NK-92 treated with Interleukin-12 subunit alpha and Interleukin-12 subunit beta, amount 100 ng/mL, for 24 hours (cell line): ENCODE data around the gene ETFA.

Source experiments
- DNase-seq: peaks from one replicate; lab custom pipeline; 2025; lab: John Stamatoyannopoulos, UW

The ETFA gene

GRCh38 chr15:76172782-76173181, 138.5 kb downstream of the ETFA start:
- DNase-seq, result no peak

- no peak for DNase-seq
Measured at GRCh38 chr15:76169911-76170800, 141.1 kb downstream of the ETFA start.

- DNase-seq, result no peak
Measured at GRCh38 chr15:76169018-76169417, 142.3 kb downstream of the ETFA start.

GRCh38 chr15:76168237-76168984, 142.9 kb downstream of the ETFA start:
- DNase-seq, result no peak

- DNase-seq, result no peak
Measured at GRCh38 chr15:76165951-76166350, 145.3 kb downstream of the ETFA start.
